HG03520 (cell line): Measurements from ENCODE around the gene HHEX.
"Not testable (repeated sequence)": the region's sequence is repeated elsewhere in the genome, so short reads cannot be mapped to it uniquely, and the experiment has no call there.

Experiments
- ATAC-seq: cut with Tn5 transposase; IDR thresholded peaks from one replicate; pipeline ENCODE4 v1.9.1; 2021; ENCODE audit warnings: mild to moderate bottlenecking, moderate library complexity; ENCODE audit not compliant: unreplicated experiment

The HHEX gene

GRCh38 chr10:92732958-92733357, 43.2 kb downstream of the HHEX start:
- no peak for ATAC-seq

GRCh38 chr10:92734301-92734700, 44.5 kb downstream of the HHEX start:
- ATAC-seq, result no peak

DNA sequence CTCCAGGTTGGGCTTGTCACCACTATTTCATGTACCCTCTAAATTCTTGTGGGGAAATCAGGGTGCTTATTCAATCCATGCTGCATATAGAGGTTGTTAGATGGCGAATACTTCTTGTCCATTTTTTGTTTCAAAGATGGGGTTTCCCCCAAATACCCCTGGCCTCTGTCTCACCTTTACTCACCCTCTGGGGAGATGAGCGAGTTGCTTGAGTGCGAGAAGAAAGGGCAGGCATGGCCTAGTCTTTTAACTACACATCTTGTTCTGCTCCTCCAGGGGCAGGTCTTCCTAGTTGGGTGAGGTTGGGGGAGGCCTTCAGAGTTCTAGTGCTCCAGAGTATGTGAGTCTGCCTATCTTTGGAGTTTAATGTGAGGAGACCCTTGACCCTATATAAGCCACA, 46.2 kb downstream of the HHEX start:
- ATAC-seq, result no peak

DNA sequence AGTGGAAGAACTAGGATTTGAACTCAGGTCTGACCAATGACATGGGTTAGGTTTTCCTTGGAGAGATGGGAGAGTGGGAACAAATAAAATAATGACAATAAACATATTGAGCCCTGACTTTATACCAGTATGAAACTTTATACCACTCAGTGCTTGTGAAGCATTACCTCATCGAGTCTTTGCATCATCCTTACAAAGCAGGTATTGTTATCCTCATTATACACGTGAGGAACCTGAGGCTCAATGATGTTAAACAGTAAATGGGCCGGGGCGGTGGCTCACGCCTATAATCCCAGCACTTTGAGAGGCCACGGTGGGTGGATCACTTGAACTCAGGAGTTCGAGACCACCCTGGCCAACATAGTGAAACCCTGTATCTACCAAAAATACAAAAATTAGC, 47.7 kb downstream of the HHEX start:
- no peak for ATAC-seq

DNA sequence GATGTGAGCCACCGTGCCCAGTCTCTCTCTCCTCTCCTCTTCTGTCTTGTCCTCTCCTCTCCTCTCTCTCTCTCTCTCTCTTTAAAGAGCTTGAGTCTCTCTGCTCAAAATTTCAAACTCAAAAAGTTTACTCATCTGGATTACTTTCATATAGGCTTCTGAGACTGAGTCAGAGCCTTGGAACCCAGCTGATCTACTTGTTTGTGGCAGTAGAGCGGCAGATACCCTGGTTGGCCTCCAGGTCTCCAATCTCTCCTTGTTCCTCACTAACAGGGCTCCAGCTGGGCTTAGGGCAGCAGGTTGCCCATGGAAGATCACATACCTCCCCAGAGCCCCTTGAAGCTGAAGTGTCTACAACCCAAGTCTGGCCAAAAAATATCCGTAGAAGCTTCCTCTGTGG, 51.0 kb downstream of the HHEX start:
- ATAC-seq, result no peak

DNA sequence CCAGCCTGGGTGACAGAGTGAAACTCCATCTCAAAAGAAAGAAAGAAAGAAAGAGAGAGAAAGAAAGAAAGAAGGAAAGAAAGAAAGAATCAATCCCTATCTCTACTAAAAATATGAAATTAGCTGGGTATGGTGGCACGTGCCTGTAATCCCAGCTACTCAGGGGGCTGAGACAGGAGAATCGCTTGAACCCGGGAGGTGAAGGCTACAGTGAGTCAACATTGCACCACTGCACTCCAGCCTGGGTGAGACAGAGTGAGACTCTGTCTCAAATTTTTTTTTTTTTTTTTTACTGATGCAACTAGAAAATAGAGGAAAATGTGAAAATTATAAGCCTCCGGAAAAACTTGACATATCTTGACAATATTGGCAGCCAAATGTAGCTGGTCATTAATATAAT, 52.0 kb downstream of the HHEX start:
- ATAC-seq, result not testable (repeated sequence)

GRCh38 chr10:92742331-92743228, 52.8 kb downstream of the HHEX start:
- ATAC-seq, result peak; percentile 95
